OCI-LY3 (cell line): ENCODE results near the gene ELK3.

Experiments
- CTCF ChIP-seq: fragments of 200-600, 300-600 bp; sonication (generic); IDR thresholded peaks from 2 replicates; pipeline ENCODE4 v1.5.1; 2014; ENCODE audit warnings: antibody characterized with exemption, low read length, low read depth
- EZH2phosphoT487 ChIP-seq: fragments of 200-600 bp; shearing (Covaris generic); IDR thresholded peaks from 2 replicates; pipeline ENCODE4 v1.6.1; 2018; ENCODE audit warnings: antibody characterized with exemption, mixed run types, low read depth

GRCh38 chr12:96260231-96260630, 66.1 kb downstream of the ELK3 start:
- TF ChIP-seq CTCF, result no peak
- TF ChIP-seq EZH2phosphoT487, result no peak
